HepG2 (cell line): ENCODE results near the gene PLIN3. TPM values are rescaled to one million over a fixed set of nuclear protein-coding genes. Genes with fewer than 3 reads are reported as not detected.

Experiments used
- ARNT2 ChIP-seq: sonication (generic); formaldehyde crosslinking; IDR thresholded peaks from 2 replicates; pipeline ENCODE4 v1.8.0; 2022; ENCODE audit warnings: mild to moderate bottlenecking, low read depth, missing genetic modification reagents, moderate library complexity
- ATM ChIP-seq: fragments of 450-650 bp; IDR thresholded peaks from 2 replicates; pipeline ENCODE4 v1.7.1; 2017; ENCODE audit warnings: mild to moderate bottlenecking, borderline replicate concordance
- BCL3 ChIP-seq: sonication (generic); formaldehyde crosslinking; IDR thresholded peaks from 2 replicates; pipeline ENCODE4 v1.5.1; 2020; ENCODE audit warnings: mild to moderate bottlenecking, missing genetic modification reagents, moderate library complexity
- CBX1 ChIP-seq: IDR thresholded peaks from one replicate; pipeline ENCODE4 v1.6.1; 2016; ENCODE audit warnings: antibody characterized with exemption, low read depth
- HNRNPL ChIP-seq: fragments of 200-400 bp; formaldehyde crosslinking; IDR thresholded peaks from 2 replicates; pipeline ENCODE4 v1.6.1; 2017; ENCODE audit warnings: mild to moderate bottlenecking, low read depth, low read length
- JARID2 ChIP-seq: sonication (generic); formaldehyde crosslinking; IDR thresholded peaks from 2 replicates; pipeline ENCODE4 v1.8.1; 2023; ENCODE audit warnings: missing genetic modification reagents, inconsistent platforms; ENCODE audit not compliant: insufficient replicate concordance
- KDM5B ChIP-seq: sonication (generic); formaldehyde crosslinking; IDR thresholded peaks from 2 replicates; pipeline ENCODE4 v1.4.0; 2020; ENCODE audit warnings: missing genetic modification reagents, mild to moderate bottlenecking, borderline replicate concordance
- PCBP1 ChIP-seq: fragments of 200-400 bp; formaldehyde crosslinking; IDR thresholded peaks from 2 replicates; pipeline ENCODE4 v1.6.1; 2017; ENCODE audit warnings: mild to moderate bottlenecking, low read depth, low read length, borderline replicate concordance
- SPEN ChIP-seq: sonication (generic); formaldehyde crosslinking; IDR thresholded peaks from 2 replicates; pipeline ENCODE4 v1.5.1; 2020; ENCODE audit warnings: low read depth, mild to moderate bottlenecking, missing genetic modification reagents
- STAG1 ChIP-seq: sonication (generic); formaldehyde crosslinking; IDR thresholded peaks from 2 replicates; pipeline ENCODE4 v1.4.0; 2020; ENCODE audit warnings: missing genetic modification reagents
- YEATS2 ChIP-seq: sonication (generic); formaldehyde crosslinking; IDR thresholded peaks from 2 replicates; pipeline ENCODE4 v1.4.0; 2020; ENCODE audit warnings: missing genetic modification reagents, borderline replicate concordance
- ZBTB39 ChIP-seq: sonication (generic); formaldehyde crosslinking; IDR thresholded peaks from 2 replicates; pipeline ENCODE4 v1.5.0; 2020; ENCODE audit warnings: missing genetic modification reagents
- ZFP91 ChIP-seq: sonication (generic); formaldehyde crosslinking; IDR thresholded peaks from 2 replicates; pipeline ENCODE4 v1.9.0; 2022; ENCODE audit warnings: missing genetic modification reagents, mild to moderate bottlenecking, borderline replicate concordance
- ZNF142 ChIP-seq: sonication (generic); formaldehyde crosslinking; IDR thresholded peaks from 2 replicates; pipeline ENCODE4 v1.4.0; 2020; ENCODE audit warnings: missing genetic modification reagents
- ZNF317 ChIP-seq: sonication (generic); formaldehyde crosslinking; IDR thresholded peaks from 2 replicates; pipeline ENCODE4 v1.5.0; 2020; ENCODE audit warnings: mild to moderate bottlenecking, missing genetic modification reagents
- ZNF546 ChIP-seq: sonication (generic); formaldehyde crosslinking; conservative IDR thresholded peaks from 2 replicates; pipeline ENCODE4 v1.8.1; 2023; ENCODE audit warnings: mild to moderate bottlenecking, missing genetic modification reagents
- ZNF768 ChIP-seq: sonication (generic); formaldehyde crosslinking; IDR thresholded peaks from 2 replicates; pipeline ENCODE4 v1.4.0; 2020; ENCODE audit warnings: missing genetic modification reagents
- polyA plus RNA-seq, 8 experiments: library from polyadenylated mRNA; depleted of rRNA in 3 of 8; stranded (reverse) in 7 of 8; unstranded in 1 of 8; fragments of >200 nt; fragmentation: Illumina TruSeq in 4 of 8; extraction: Trizol in 4 of 8; gene quantifications; 2 replicates each; pipeline versions ENCODE4 v1.2.1 to v1.2.3, GENCODE V29; 2011 to 2016; ENCODE audit warnings: low read depth in 4 of 8, missing spikeins in 1 of 8, mixed read lengths in 1 of 8; ENCODE audit not compliant: insufficient read depth in 1 of 8
- total RNA-seq, 5 experiments: library from RNA; depleted of rRNA; stranded (reverse); fragments of >200 nt; fragmentation: Illumina TruSeq; extraction: Trizol; gene quantifications; 2 replicates each; pipeline ENCODE4 v1.2.3, GENCODE V29; 2016; ENCODE audit warnings: low read depth in 1 of 5

PLIN3 gene
- total and polyA plus RNA-seq, 2 of the 13 experiments (the other 11 are each of a cell fraction or from before 2014, with no cell fraction given), result 49.3 to 57.9 TPM

- TF ChIP-seq SPEN (CRISPR knock-in tag) (peak; percentile 97), HNRNPL (0 out of 2 replicates have a peak, but pooled peaks have one; percentile 42), JARID2 (no peak), PCBP1 (peak; percentile 47; the same call in 1 of the 2 replicates), ATM (no peak), BCL3 (peak; percentile 78; the same call in 1 of the 2 replicates), ZBTB39 (CRISPR knock-in tag) (peak; percentile 20; the same call in 1 of the 2 replicates), STAG1 (CRISPR knock-in tag) (peak; percentile 95), YEATS2 (CRISPR knock-in tag) (peak; percentile 51; the same call in 1 of the 2 replicates), ZNF768 (CRISPR knock-in tag) (peak; percentile 38; the same call in 1 of the 2 replicates), ZNF546 (0 out of 2 replicates have a peak, but pooled peaks have one; percentile 51), ARNT2 (CRISPR knock-in tag) (peak; percentile 73), ZNF142 (CRISPR knock-in tag) (no peak), KDM5B (CRISPR knock-in tag) (peak; percentile 84), CBX1 (peak; percentile 44), ZNF317 (CRISPR knock-in tag) (0 out of 2 replicates have a peak, but pooled peaks have one; percentile 60), ZFP91 (CRISPR knock-in tag) (peak; percentile 79; the same call in 1 of the 2 replicates)
These were observed 76.1 kb downstream of the PLIN3 start, which contains the start of gene FEM1A (continued) for GRCh38 chr19:4791183-4792018.
